HG03558 (cell line): ENCODE data around the gene NPW.
"Not testable (repeated sequence)": the region's sequence is repeated elsewhere in the genome, so short reads cannot be mapped to it uniquely, and the experiment has no call there.

Experiments used
- ATAC-seq: cut with Tn5 transposase; IDR thresholded peaks from one replicate; pipeline ENCODE4 v1.9.1; 2021; ENCODE audit warnings: moderate number of reproducible peaks; ENCODE audit not compliant: unreplicated experiment; ENCODE audit errors: extremely low read depth

NPW gene

GRCh38 chr16:1999866-2000514 is 19.6 kb upstream of the NPW start:
- ATAC-seq, result no peak

GRCh38 chr16:2001035-2001434 is 18.6 kb upstream of the NPW start:
- ATAC-seq, result no peak

GRCh38 chr16:2001456-2002355 is 17.9 kb upstream of the NPW start:
- no peak for ATAC-seq

- no peak for ATAC-seq
Measured at GRCh38 chr16:2002406-2003230, 17.0 kb upstream of the NPW start.

GRCh38 chr16:2003231-2003826 is 16.3 kb upstream of the NPW start:
- ATAC-seq, result no peak

- ATAC-seq, result no peak
Measured at GRCh38 chr16:2003827-2004641, 15.6 kb upstream of the NPW start.

- no peak for ATAC-seq
Measured at GRCh38 chr16:2004795-2005517, 14.6 kb upstream of the NPW start.

- ATAC-seq, result no peak
Measured at GRCh38 chr16:2005646-2006045, 13.9 kb upstream of the NPW start.

GRCh38 chr16:2006317-2006716 is 13.3 kb upstream of the NPW start:
- ATAC-seq, result no peak

- ATAC-seq, result no peak
Measured at GRCh38 chr16:2007081-2007836, 12.3 kb upstream of the NPW start.

- ATAC-seq, result no peak
Measured at GRCh38 chr16:2008009-2008526, 11.5 kb upstream of the NPW start.

GRCh38 chr16:2008631-2009163 is 10.9 kb upstream of the NPW start:
- no peak for ATAC-seq

GRCh38 chr16:2009164-2009711 is 10.3 kb upstream of the NPW start:
- ATAC-seq, result no peak

- no peak for ATAC-seq
Measured at GRCh38 chr16:2009791-2010510, 9.6 kb upstream of the NPW start, which contains the start of gene ZNF598. Gene ZNF598, minus strand, starts transcription at chr16:2009821.

GRCh38 chr16:2011726-2012125 is 7.9 kb upstream of the NPW start:
- not testable (repeated sequence) for ATAC-seq

- ATAC-seq, result no peak
Measured at GRCh38 chr16:2013527-2013926, 6.1 kb upstream of the NPW start.
